Neural progenitor cell (in vitro differentiated cells): ENCODE results near the gene DOCK3.

Experiments used
- CTCF ChIP-seq: fragments of 200-600 bp; sonication (generic); IDR thresholded peaks from 2 replicates; pipeline ENCODE4 v1.5.1; 2017; ENCODE audit warnings: antibody characterized with exemption, mild to moderate bottlenecking
- EZH2 ChIP-seq: fragments of 200-600 bp; sonication (generic); IDR thresholded peaks from 2 replicates; pipeline ENCODE4 v1.6.1; 2017; ENCODE audit warnings: antibody characterized with exemption, mild to moderate bottlenecking, moderate library complexity

DNA sequence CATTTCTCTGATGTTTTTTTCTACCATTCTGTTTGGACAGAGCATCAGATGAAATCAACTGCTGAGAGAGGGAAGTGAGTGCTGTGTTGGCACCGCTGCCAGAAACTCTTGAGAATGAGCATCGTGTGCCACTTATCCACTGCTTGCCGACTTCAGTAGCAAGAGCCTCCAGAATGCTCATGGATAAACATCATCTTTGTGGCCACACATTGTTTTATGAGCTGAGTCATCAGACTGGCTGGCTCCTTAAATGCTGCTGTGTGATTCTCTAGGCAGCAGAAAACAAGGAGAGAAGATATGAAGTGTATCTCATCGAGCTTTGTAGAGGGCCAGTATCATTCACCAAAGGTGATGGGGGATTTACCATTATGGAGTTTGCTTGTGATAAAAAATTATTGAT, 3.4 kb upstream of the DOCK3 start:
- TF ChIP-seq EZH2 (no peak), CTCF (no peak)
